HEK293T (cell line): ENCODE results near the gene CASR.

Experiments used
- CTBP1 ChIP-seq: fragments of 450-650 bp; IDR thresholded peaks from 2 replicates; pipeline ENCODE4 v1.6.1; 2016; ENCODE audit warnings: borderline replicate concordance
- ELF4 ChIP-seq: fragments of 450-650 bp; IDR thresholded peaks from 2 replicates; pipeline ENCODE4 v1.6.1; 2017; ENCODE audit warnings: antibody characterized with exemption
- HDGF ChIP-seq: fragments of 450-650 bp; IDR thresholded peaks from 2 replicates; pipeline ENCODE4 v1.6.1; 2017; ENCODE audit warnings: antibody characterized with exemption, borderline replicate concordance
- LEF1 ChIP-seq: fragments of 450-650 bp; IDR thresholded peaks from 2 replicates; pipeline ENCODE4 v1.6.1; 2017; ENCODE audit warnings: mild to moderate bottlenecking, borderline replicate concordance
- NFRKB ChIP-seq: fragments of 450-650 bp; IDR thresholded peaks from 2 replicates; pipeline ENCODE4 v1.6.1; 2016; ENCODE audit warnings: mild to moderate bottlenecking, moderate library complexity
- SP1 ChIP-seq: fragments of 450-650 bp; IDR thresholded peaks from 2 replicates; pipeline ENCODE4 v1.6.1; 2017
- SUZ12 ChIP-seq: fragments of 450-650 bp; IDR thresholded peaks from 2 replicates; pipeline ENCODE4 v1.6.1; 2016; ENCODE audit warnings: mild to moderate bottlenecking
- TARDBP ChIP-seq: fragments of 450-650 bp; IDR thresholded peaks from 2 replicates; pipeline ENCODE4 v1.6.1; 2016
- ZNF384 ChIP-seq: fragments of 450-650 bp; IDR thresholded peaks from 2 replicates; pipeline ENCODE4 v1.6.1; 2016

DNA sequence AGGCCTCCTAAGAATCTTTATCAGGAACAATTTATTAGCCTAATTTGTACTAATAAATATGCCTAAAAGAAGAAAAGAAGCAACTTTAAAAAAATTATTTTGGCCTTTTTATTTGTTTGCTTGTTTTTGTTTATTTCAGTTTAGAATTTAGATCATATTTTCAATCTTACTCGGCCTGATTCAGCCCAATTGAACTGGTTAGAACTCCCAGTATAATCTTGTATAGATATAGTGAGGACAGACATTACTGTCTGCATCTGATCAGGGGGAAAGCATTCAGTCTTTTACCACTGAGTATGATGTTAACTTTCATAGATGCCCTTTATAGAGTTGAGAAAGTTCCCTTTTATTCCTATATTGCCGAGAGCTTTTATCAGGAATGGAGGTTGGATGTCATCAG, 85.6 kb downstream of the CASR start:
- no peak for TF ChIP-seq SUZ12
- no peak for TF ChIP-seq ZNF384
- TF ChIP-seq HDGF, result no peak
- no peak for TF ChIP-seq NFRKB
- TF ChIP-seq ELF4, result no peak
- no peak for TF ChIP-seq SP1
- TF ChIP-seq LEF1, result no peak
- no peak for TF ChIP-seq CTBP1
- TF ChIP-seq TARDBP, result no peak
